ENCODE measurements around the gene STAT2. TPM values are rescaled to one million over a fixed set of nuclear protein-coding genes. Genes with fewer than 3 reads are reported as not detected.

STAT2 gene
- total RNA-seq, 1 donor from 2014 or later = 188 TPM

- no peaks in the 10 kb centered on the region for H3K9me3 Mint-ChIP-seq
- H3K36me3 Mint-ChIP-seq = no peaks in the 10 kb centered on the region
- no peak for DNase-seq (ENCODE audit: low spot score in 2 of 2, unreplicated experiment in 2 of 2)
- H3K4me3 Mint-ChIP-seq = no peak overlapping the region
- no peaks in the 10 kb centered on the region for H3K4me1 Mint-ChIP-seq
- TF ChIP-seq CTCF (IDR thresholded peaks at IDR 0.05; ENCODE audit: unreplicated experiment) = no peak
- peaks cover 16% of the 10 kb centered on the region for H3K27me3 Mint-ChIP-seq (ENCODE audit: low read depth)
- H3K27ac Mint-ChIP-seq = no peak overlapping the region
These were observed 7.0 kb upstream of the STAT2 start for GRCh38 chr12:56366948-56367347.

GRCh38 chr12:56362130-56363059, 2.5 kb upstream of the STAT2 start, which contains the start of gene APOF:
APOF (minus strand) TSS chr12:56362857; CDS start chr12:56362745, 112 bp downstream.
- peaks cover 9% of the 10 kb centered on the region for H3K27me3 Mint-ChIP-seq (ENCODE audit: low read depth)
- TF ChIP-seq CTCF (IDR thresholded peaks at IDR 0.05; ENCODE audit: unreplicated experiment) = no peak
- H3K9me3 Mint-ChIP-seq = no peaks in the 10 kb centered on the region
- H3K4me1 Mint-ChIP-seq = peaks cover 13% of the 10 kb centered on the region
- H3K36me3 Mint-ChIP-seq = no peaks in the 10 kb centered on the region
- H3K27ac Mint-ChIP-seq = peak within 1 kb of the TSS; percentile 99
- DNase-seq (ENCODE audit: low spot score in 2 of 2, unreplicated experiment in 2 of 2) = no peak
- H3K4me3 Mint-ChIP-seq = peak within 1 kb of the TSS; percentile 93

- Mint-ChIP-seq H3K4me3 (peak overlapping the region; percentile 93), H3K36me3 (peaks cover under 1% of the 10 kb centered on the region), H3K9me3 (no peaks in the 10 kb centered on the region), H3K27ac (peak overlapping the region; percentile 99), H3K4me1 (peaks cover 13% of the 10 kb centered on the region), H3K27me3 (ENCODE audit: low read depth) (peaks cover 9% of the 10 kb centered on the region)
- no peak for DNase-seq (ENCODE audit: low spot score in 2 of 2, unreplicated experiment in 2 of 2)
- no peak for TF ChIP-seq CTCF (IDR thresholded peaks at IDR 0.05; ENCODE audit: unreplicated experiment)
These were observed 1.7 kb upstream of the STAT2 start for GRCh38 chr12:56361487-56362129.

GRCh38 chr12:56358836-56359532, 923 bp downstream of the STAT2 start:
- TF ChIP-seq CTCF (IDR thresholded peaks at IDR 0.05; ENCODE audit: unreplicated experiment) = no peak
- Mint-ChIP-seq H3K27me3 (ENCODE audit: low read depth) (peaks cover 4% of the 10 kb centered on the region), H3K4me1 (peaks cover 13% of the 10 kb centered on the region), H3K27ac (peak overlapping the region; percentile 99), H3K4me3 (peak overlapping the region; percentile 93), H3K9me3 (no peaks in the 10 kb centered on the region), H3K36me3 (peaks cover 6% of the 10 kb centered on the region)
- DNase-seq (ENCODE audit: low spot score in 2 of 2, unreplicated experiment in 2 of 2) = no peak

GRCh38 chr12:56351325-56351724, 8.6 kb downstream of the STAT2 start:
- TF ChIP-seq CTCF (IDR thresholded peaks at IDR 0.05; ENCODE audit: unreplicated experiment) = no peak
- no peaks in the 10 kb centered on the region for H3K27me3 Mint-ChIP-seq (ENCODE audit: low read depth)
- no peaks in the 10 kb centered on the region for H3K9me3 Mint-ChIP-seq
- H3K36me3 Mint-ChIP-seq = peaks cover 34% of the 10 kb centered on the region
- H3K27ac Mint-ChIP-seq = no peak overlapping the region
- DNase-seq (ENCODE audit: low spot score in 2 of 2, unreplicated experiment in 2 of 2) = no peak
- H3K4me3 Mint-ChIP-seq = no peak overlapping the region
- no peaks in the 10 kb centered on the region for H3K4me1 Mint-ChIP-seq
